ENCODE data around the gene CHPT1. TPM values are rescaled to one million over a fixed set of nuclear protein-coding genes. Genes with fewer than 3 reads are reported as not detected.

CHPT1 gene
- total and polyA plus RNA-seq, 2 of the 13 experiments (the other 11 are each of a cell fraction or from before 2014, with no cell fraction given): 117 to 178 TPM

GRCh38 chr12:101727098-101727497 is 29.7 kb downstream of the CHPT1 start:
- in situ Hi-C loops (cut with HindIII; ENCODE audit: extremely low pct_ligation_motif_present, low pct_unique_long_range_greater_than_20kb) (no loop called here), intact Hi-C loops (cut with micrococcal nuclease; ENCODE audit: unreplicated experiment) (no loop called here)
- Histone ChIP-seq H3K79me2 (ENCODE audit: insufficient read depth, low read length) (no peaks in the 10 kb centered on the region), H3K9ac (ENCODE audit: insufficient read depth, low read depth, low read length) (no peak overlapping the region), H3K4me1 (ENCODE audit: insufficient read depth, low read length) (no peaks in the 10 kb centered on the region), H3K27me3 (ENCODE audit: control insufficient read depth in 1 of 2, insufficient read depth in 2 of 2, low read length in 2 of 2) (no peaks in the 10 kb centered on the region), H3K27ac (ENCODE audit: extremely low read length, insufficient read depth, low read length) (no peak overlapping the region), H4K20me1 (ENCODE audit: insufficient read depth, low read length) (no peaks in the 10 kb centered on the region), H3K4me2 (ENCODE audit: low read depth, low read length) (no peak overlapping the region), H3K36me3 (replicated peaks in 1 of 2; ENCODE audit: control insufficient read depth in 1 of 2, insufficient read depth in 2 of 2, low read length in 2 of 2) (peaks cover 2 to 55% of the 10 kb centered on the region in 2 experiments), H3K4me3 (replicated peaks in 1 of 3; ENCODE audit: insufficient read depth in 1 of 3, low read depth in 2 of 3, low read length in 3 of 3) (no peak overlapping the region), H2AFZ (ENCODE audit: low read length) (no peak overlapping the region), H3K9me3 (ENCODE audit: low read length) (no peaks in the 10 kb centered on the region)
- no peak for FAIRE-seq
- POLR2A ChIA-PET: no interaction called here
- no peak for ATAC-seq
- BruUV-seq (replicated peaks): no TSS peak
- CTCF ChIA-PET (ENCODE audit: low intra/inter-chr PET ratio, low total read pairs): no interaction called here
- DNase-seq (ENCODE audit: low spot score): no peak
- TF ChIP-seq, protein P1, sequence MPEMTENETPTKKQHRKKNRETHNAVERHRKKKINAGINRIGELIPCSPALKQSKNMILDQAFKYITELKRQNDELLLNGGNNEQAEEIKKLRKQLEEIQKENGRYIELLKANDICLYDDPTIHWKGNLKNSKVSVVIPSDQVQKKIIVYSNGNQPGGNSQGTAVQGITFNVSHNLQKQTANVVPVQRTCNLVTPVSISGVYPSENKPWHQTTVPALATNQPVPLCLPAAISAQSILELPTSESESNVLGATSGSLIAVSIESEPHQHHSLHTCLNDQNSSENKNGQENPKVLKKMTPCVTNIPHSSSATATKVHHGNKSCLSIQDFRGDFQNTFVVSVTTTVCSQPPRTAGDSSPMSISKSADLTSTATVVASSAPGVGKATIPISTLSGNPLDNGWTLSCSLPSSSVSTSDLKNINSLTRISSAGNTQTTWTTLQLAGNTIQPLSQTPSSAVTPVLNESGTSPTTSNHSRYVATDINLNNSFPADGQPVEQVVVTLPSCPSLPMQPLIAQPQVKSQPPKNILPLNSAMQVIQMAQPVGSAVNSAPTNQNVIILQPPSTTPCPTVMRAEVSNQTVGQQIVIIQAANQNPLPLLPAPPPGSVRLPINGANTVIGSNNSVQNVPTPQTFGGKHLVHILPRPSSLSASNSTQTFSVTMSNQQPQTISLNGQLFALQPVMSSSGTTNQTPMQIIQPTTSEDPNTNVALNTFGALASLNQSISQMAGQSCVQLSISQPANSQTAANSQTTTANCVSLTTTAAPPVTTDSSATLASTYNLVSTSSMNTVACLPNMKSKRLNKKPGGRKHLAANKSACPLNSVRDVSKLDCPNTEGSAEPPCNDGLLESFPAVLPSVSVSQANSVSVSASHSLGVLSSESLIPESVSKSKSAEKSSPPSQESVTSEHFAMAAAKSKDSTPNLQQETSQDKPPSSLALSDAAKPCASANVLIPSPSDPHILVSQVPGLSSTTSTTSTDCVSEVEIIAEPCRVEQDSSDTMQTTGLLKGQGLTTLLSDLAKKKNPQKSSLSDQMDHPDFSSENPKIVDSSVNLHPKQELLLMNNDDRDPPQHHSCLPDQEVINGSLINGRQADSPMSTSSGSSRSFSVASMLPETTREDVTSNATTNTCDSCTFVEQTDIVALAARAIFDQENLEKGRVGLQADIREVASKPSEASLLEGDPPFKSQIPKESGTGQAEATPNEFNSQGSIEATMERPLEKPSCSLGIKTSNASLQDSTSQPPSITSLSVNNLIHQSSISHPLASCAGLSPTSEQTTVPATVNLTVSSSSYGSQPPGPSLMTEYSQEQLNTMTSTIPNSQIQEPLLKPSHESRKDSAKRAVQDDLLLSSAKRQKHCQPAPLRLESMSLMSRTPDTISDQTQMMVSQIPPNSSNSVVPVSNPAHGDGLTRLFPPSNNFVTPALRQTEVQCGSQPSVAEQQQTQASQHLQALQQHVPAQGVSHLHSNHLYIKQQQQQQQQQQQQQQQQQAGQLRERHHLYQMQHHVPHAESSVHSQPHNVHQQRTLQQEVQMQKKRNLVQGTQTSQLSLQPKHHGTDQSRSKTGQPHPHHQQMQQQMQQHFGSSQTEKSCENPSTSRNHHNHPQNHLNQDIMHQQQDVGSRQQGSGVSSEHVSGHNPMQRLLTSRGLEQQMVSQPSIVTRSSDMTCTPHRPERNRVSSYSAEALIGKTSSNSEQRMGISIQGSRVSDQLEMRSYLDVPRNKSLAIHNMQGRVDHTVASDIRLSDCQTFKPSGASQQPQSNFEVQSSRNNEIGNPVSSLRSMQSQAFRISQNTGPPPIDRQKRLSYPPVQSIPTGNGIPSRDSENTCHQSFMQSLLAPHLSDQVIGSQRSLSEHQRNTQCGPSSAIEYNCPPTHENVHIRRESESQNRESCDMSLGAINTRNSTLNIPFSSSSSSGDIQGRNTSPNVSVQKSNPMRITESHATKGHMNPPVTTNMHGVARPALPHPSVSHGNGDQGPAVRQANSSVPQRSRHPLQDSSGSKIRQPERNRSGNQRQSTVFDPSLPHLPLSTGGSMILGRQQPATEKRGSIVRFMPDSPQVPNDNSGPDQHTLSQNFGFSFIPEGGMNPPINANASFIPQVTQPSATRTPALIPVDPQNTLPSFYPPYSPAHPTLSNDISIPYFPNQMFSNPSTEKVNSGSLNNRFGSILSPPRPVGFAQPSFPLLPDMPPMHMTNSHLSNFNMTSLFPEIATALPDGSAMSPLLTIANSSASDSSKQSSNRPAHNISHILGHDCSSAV (CRISPR knock-in tag; IDR thresholded peaks at IDR 0.05; ENCODE audit: borderline replicate concordance): no peak
- TF ChIP-seq SMYD3 (CRISPR knock-in tag; IDR thresholded peaks at IDR 0.05) (no peak), ZNF883 (CRISPR knock-in tag; IDR thresholded peaks at IDR 0.05; ENCODE audit: not compliant biosample characterization) (no peak), ZFP41 (CRISPR knock-in tag; IDR thresholded peaks at IDR 0.05; ENCODE audit: borderline replicate concordance) (no peak), ZNF235 (CRISPR knock-in tag; IDR thresholded peaks at IDR 0.05; ENCODE audit: borderline replicate concordance) (no peak), ZFP36L1 (CRISPR knock-in tag; IDR thresholded peaks at IDR 0.05) (no peak), CENPT (CRISPR knock-in tag; IDR thresholded peaks at IDR 0.05; ENCODE audit: low read depth) (no peak), SNAI1 (CRISPR knock-in tag; IDR thresholded peaks at IDR 0.05; ENCODE audit: borderline replicate concordance) (no peak), PHF5A (CRISPR knock-in tag; IDR thresholded peaks at IDR 0.05; ENCODE audit: low read depth, unreplicated experiment) (no peak), ZMYM3 (CRISPR knock-in tag; IDR thresholded peaks at IDR 0.05) (no peak), XRCC5 (optimal IDR thresholded peaks at IDR 0.05; ENCODE audit: low read length) (no peak), RBFOX2 (IDR thresholded peaks at IDR 0.05; ENCODE audit: low read depth, low read length) (no peak)
- TF ChIP-seq, protein P2, sequence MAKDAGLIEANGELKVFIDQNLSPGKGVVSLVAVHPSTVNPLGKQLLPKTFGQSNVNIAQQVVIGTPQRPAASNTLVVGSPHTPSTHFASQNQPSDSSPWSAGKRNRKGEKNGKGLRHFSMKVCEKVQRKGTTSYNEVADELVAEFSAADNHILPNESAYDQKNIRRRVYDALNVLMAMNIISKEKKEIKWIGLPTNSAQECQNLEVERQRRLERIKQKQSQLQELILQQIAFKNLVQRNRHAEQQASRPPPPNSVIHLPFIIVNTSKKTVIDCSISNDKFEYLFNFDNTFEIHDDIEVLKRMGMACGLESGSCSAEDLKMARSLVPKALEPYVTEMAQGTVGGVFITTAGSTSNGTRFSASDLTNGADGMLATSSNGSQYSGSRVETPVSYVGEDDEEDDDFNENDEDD (CRISPR knock-in tag; IDR thresholded peaks at IDR 0.05; ENCODE audit: borderline replicate concordance): no peak
- TF ChIP-seq, protein P3, sequence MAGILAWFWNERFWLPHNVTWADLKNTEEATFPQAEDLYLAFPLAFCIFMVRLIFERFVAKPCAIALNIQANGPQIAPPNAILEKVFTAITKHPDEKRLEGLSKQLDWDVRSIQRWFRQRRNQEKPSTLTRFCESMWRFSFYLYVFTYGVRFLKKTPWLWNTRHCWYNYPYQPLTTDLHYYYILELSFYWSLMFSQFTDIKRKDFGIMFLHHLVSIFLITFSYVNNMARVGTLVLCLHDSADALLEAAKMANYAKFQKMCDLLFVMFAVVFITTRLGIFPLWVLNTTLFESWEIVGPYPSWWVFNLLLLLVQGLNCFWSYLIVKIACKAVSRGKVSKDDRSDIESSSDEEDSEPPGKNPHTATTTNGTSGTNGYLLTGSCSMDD (CRISPR knock-in tag; IDR thresholded peaks at IDR 0.05): no peak
- TF ChIP-seq, protein P4, sequence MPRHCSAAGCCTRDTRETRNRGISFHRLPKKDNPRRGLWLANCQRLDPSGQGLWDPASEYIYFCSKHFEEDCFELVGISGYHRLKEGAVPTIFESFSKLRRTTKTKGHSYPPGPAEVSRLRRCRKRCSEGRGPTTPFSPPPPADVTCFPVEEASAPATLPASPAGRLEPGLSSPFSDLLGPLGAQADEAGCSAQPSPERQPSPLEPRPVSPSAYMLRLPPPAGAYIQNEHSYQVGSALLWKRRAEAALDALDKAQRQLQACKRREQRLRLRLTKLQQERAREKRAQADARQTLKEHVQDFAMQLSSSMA (CRISPR knock-in tag; IDR thresholded peaks at IDR 0.05): no peak
